Thymus (tissue), 14 donors: ENCODE measurements around the gene B9D1. TPM values are rescaled to one million over a fixed set of nuclear protein-coding genes. Genes with fewer than 3 reads are reported as not detected.

Experiments used
- DNase-seq, 9 donors: peaks; one replicate each; pipeline ENCODE4 v3.0.0-alpha.2; 2013; ENCODE audit warnings: low spot score in 9 of 9, low read depth in 6 of 9, missing footprints in 1 of 9
- H3K27ac ChIP-seq, 2 donors: one replicate each; pipeline ENCODE4 v1.5.1; 2013; ENCODE audit warnings: control low read depth in 1 of 2, low read depth in 1 of 2, low read length in 1 of 2, mild to moderate bottlenecking in 1 of 2, moderate library complexity in 1 of 2
- H3K27me3 ChIP-seq, 2 donors: one replicate each; pipeline ENCODE4 v1.5.1; 2013; ENCODE audit warnings: low read length in 1 of 2; ENCODE audit not compliant: control insufficient read depth in 2 of 2, insufficient read depth in 1 of 2
- H3K36me3 ChIP-seq, 2 donors: one replicate each; pipeline ENCODE4 v1.5.1; 2013; ENCODE audit warnings: low read length in 1 of 2, mild to moderate bottlenecking in 1 of 2, moderate library complexity in 1 of 2; ENCODE audit not compliant: control insufficient read depth in 2 of 2, insufficient read depth in 2 of 2
- H3K4me1 ChIP-seq, 2 donors: one replicate each; pipeline ENCODE4 v1.5.1; 2013; ENCODE audit warnings: low read length in 2 of 2; ENCODE audit not compliant: control insufficient read depth in 2 of 2, insufficient read depth in 2 of 2
- H3K4me3 ChIP-seq, 2 donors: one replicate each; pipeline ENCODE4 v1.5.1; 2013; ENCODE audit warnings: low read length in 2 of 2, control low read depth in 1 of 2, mild to moderate bottlenecking in 1 of 2
- H3K9me3 ChIP-seq, 2 donors: one replicate each; pipeline ENCODE4 v1.5.1; 2013; ENCODE audit warnings: low read length in 1 of 2, mild to moderate bottlenecking in 1 of 2; ENCODE audit not compliant: control insufficient read depth in 2 of 2, insufficient read depth in 1 of 2
- WGBS: extraction: QIAGEN DNeasy Blood & Tissue Kit; methylation state at CpG from one replicate; pipeline ENCODE4 v1.1.7; 2013; 5-methylcytosine and 5-hydroxymethylcytosine counted together
- long read RNA-seq, 10 donors: transcript quantifications; one replicate each; lab custom pipeline, GENCODE V29; 2026
- polyA plus RNA-seq: library from polyadenylated mRNA; stranded (reverse); fragments of 200-250 nt; gene quantifications from one replicate; pipeline ENCODE4 v1.2.3, GENCODE V29; 2013
- total RNA-seq: library from RNA; stranded (reverse); fragments of 120-200 nt; gene quantifications from one replicate; pipeline ENCODE4 v1.2.4, GENCODE V29; 2013
- donor health status: healthy.

The B9D1 gene, protein sequence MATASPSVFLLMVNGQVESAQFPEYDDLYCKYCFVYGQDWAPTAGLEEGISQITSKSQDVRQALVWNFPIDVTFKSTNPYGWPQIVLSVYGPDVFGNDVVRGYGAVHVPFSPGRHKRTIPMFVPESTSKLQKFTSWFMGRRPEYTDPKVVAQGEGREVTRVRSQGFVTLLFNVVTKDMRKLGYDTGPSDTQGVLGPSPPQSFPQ
- 5.4 TPM for total RNA-seq
- 6.4 TPM for polyA plus RNA-seq
- long read RNA-seq, donor 1, partial matches to known transcripts: 0 of 1 reads
- long read RNA-seq, donor 1, other reads (novel, unspliced or antisense): 0 of 1 reads
- long read RNA-seq, donor 2: 0 reads
- long read RNA-seq, donor 3, partial matches to known transcripts: 0 of 3 reads
- long read RNA-seq, donor 3, other reads (novel, unspliced or antisense): 0 of 3 reads
- long read RNA-seq, donor 4, partial matches to known transcripts: 0 of 2 reads
- long read RNA-seq, donor 4, other reads (novel, unspliced or antisense): 0 of 2 reads
- long read RNA-seq, donor 5, transcript B9D1-201 (7 exons, 908 nt): major isoform, 9 of 16 reads
- long read RNA-seq, donor 5, partial matches to known transcripts: 5 of 16 reads
- long read RNA-seq, donor 5, other reads (novel, unspliced or antisense): 0 of 16 reads
- long read RNA-seq, donor 6: 0 reads
- long read RNA-seq, donor 7, partial matches to known transcripts: 0 of 4 reads
- long read RNA-seq, donor 7, other reads (novel, unspliced or antisense): 0 of 4 reads
- long read RNA-seq, donor 8, partial matches to known transcripts: 0 of 2 reads
- long read RNA-seq, donor 8, other reads (novel, unspliced or antisense): 0 of 2 reads
- long read RNA-seq, donor 9, partial matches to known transcripts: 0 of 2 reads
- long read RNA-seq, donor 9, other reads (novel, unspliced or antisense): 0 of 2 reads
- long read RNA-seq, donor 10, partial matches to known transcripts: 0 of 1 reads
- long read RNA-seq, donor 10, other reads (novel, unspliced or antisense): 0 of 1 reads

DNA sequence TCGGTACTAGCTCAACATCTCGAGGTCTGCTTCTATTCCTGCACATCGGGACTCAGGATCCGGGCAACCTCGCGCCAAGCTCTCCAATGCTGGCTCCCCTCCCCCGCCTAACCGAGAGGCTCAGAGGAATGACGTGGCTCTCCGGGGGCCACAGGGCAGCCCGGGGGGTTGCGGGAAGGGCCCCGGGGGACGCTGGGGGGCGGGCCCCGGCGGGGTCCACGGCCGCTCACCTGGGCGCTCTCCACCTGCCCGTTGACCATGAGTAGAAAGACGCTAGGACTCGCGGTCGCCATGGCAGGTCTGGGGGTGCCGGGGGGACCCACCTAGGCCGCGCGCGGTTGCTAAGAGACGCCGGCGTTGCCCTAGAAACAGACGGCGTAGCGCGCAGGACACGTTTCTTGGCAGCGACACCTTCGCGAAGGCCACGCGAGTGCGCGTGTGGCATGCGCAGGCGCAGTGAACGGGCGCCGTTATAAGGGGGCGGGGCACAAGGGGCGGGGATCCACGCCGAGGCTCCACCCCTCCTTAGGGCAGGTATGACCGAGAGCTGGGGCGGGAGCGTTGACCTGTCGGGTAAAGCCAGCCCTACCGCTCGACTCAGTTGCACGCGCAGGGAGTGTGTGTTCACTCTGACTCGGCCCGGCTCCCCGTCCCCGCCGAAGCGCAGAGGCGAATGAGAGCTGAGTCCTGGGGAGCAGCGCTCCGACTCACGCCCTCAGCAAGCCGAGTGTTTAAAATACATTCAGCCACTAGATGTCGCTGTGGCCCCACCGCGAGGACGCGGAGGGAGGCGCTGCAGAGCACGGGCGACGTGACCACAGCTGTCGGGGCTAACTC is at the start of gene B9D1:
B9D1 (minus strand) TSS at position 447 of the 837 bp plus-strand sequence; CDS start at position 293, 154 bp downstream.
- peaks cover 11 to 59% of the 10 kb centered on the region in 2 donors for H3K27me3 ChIP-seq
- peaks cover 4 to 17% of the 10 kb centered on the region in 2 donors for H3K4me1 ChIP-seq
- peak; percentile 81 to 98 (median 87) for DNase-seq
- peak within 1 kb of the TSS in 1 of 2 donors; percentile 22 for H3K27ac ChIP-seq
- 1% methylated on average over 83 of the region's 83 CpGs for WGBS
- no peaks in the 10 kb centered on the region for H3K9me3 ChIP-seq
- no peaks in the 10 kb centered on the region for H3K36me3 ChIP-seq
- H3K4me3 ChIP-seq: peak within 1 kb of the TSS; percentile 54 to 56

DNA sequence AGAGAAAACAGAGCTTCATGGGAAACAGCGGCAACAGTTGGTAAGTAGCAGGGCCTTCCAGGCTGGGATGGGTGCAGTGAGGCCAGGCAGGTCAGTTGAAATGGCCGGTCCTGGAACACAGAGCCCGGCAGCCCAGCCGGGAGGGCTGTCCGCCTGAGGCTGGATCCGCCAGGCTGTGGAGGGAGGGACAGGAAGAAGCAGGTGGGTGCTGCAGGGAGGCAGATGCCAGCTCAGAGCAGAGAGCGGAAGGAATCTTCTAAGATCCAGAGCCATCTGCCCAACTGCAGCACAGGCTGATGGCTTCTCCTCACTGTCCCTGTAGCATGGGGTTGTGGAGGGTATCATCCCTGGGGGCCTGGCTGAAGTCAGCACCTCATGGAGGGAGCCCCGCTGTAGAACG is 49.1 kb upstream of the B9D1 start:
- Histone ChIP-seq H3K36me3 (no peaks in the 10 kb centered on the region), H3K4me3 (no peak overlapping the region), H3K4me1 (peaks cover 0 to 5% of the 10 kb centered on the region in 2 donors), H3K27ac (no peak overlapping the region), H3K9me3 (no peaks in the 10 kb centered on the region), H3K27me3 (peaks cover 0 to 15% of the 10 kb centered on the region in 2 donors)
- WGBS: 86% methylated on average over 9 of the region's 9 CpGs
- DNase-seq: no peak

DNA sequence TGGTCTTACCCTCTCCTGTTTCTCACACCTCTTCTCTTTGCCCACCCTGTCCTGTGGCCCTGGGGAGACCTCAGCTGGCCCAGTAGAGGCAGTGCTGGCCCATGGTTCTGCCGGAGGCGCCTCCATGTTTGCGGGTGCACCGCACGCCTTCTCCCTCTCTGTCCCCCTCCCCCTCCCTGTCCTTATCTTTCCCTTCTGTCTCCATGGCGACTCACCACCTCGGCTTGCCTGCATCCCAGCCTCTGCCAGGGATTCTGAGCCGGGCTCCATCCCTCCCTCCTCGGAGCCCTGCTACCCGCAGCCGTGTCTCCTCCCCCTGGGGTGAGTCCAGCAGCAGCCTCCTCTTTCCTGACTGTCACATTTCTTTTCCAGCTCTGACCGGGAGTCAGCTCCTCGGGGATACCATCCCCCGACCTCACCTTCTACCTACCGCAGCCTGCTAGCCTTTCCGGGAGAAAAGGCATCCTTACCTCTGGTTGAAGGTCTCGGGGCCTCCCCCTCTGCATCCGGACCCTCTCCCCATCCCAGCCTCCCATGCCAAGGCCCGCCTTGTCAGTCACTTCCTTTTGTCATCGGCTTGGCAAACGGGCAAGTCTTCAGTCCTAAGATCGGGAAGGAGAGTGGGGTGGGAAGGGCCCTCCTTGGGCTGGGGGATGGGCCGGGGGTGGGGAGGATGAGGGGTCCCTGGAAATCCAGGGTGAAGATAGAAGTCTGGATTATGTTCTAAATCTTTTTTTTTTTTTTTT is 48.5 kb upstream of the B9D1 start, which contains the start of gene RNF112:
RNF112 (plus strand) TSS at position 358 of the 746 bp plus-strand sequence; CDS start at position 535, 177 bp downstream.
- Histone ChIP-seq H3K9me3 (no peaks in the 10 kb centered on the region), H3K27me3 (peaks cover 0 to 15% of the 10 kb centered on the region in 2 donors)
- whole genome bisulfite sequencing: 76% methylated on average over 23 of the region's 23 CpGs

DNA sequence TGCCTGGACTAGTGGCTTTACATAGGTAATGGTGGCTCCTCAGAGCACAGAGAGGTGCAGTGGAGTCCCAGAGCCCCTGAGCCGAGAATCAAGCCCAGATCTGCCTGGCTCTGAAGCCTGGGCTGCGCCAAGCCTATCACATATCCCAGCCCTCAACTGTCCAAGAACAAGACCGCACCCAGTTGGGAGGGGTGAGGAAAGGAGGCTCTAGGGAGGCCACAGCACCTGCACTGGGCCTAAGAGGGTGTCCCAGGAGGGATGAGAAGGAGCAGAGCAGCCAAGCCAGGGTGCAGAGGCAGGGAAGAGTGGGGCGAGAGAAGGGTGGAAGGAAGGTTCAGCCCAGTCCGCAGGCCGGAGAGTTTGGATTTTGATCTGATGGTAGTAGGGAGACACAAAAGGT is 47.6 kb upstream of the B9D1 start:
- Histone ChIP-seq H3K9me3 (no peaks in the 10 kb centered on the region), H3K4me1 (peaks cover 0 to 5% of the 10 kb centered on the region in 2 donors), H3K4me3 (no peak overlapping the region), H3K27me3 (peaks cover 0 to 15% of the 10 kb centered on the region in 2 donors), H3K27ac (no peak overlapping the region), H3K36me3 (no peaks in the 10 kb centered on the region)
- WGBS: 94% methylated on average over 6 of the region's 6 CpGs
- no peak for DNase-seq

More for the DNA sequence above, 48.5 kb upstream of the B9D1 start, which contains the start of gene RNF112:
- Histone ChIP-seq H3K27ac (no peak within 1 kb of the TSS), H3K36me3 (no peaks in the 10 kb centered on the region), H3K4me3 (no peak within 1 kb of the TSS), H3K4me1 (peaks cover 0 to 5% of the 10 kb centered on the region in 2 donors)
- no peak for DNase-seq

DNA sequence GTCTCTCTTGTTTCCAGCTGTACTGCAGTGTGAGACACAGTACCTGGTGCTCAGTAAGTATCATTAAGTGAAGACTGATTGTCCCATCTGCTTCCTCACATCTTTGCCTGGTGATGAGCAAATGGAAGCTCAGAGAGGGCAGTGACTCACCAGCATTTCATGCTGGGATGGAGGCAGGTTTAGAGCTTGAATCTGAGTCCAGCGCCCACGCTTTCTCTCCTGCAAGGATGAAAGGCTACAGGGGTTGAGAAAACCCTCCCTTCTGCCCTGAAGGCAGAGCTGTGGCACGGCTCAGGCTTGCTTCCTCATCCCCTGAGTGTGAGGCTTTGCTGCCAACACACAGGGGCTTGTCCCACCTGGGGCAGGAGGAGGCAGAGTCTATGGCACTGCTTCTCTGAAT is 47.0 kb upstream of the B9D1 start:
- H3K4me1 ChIP-seq: peaks cover 0 to 5% of the 10 kb centered on the region in 2 donors
- peaks cover 0 to 15% of the 10 kb centered on the region in 2 donors for H3K27me3 ChIP-seq
- no peaks in the 10 kb centered on the region for H3K36me3 ChIP-seq
- H3K27ac ChIP-seq: no peak overlapping the region
- H3K9me3 ChIP-seq: no peaks in the 10 kb centered on the region
- H3K4me3 ChIP-seq: no peak overlapping the region
- DNase-seq: no peak
- 71% methylated on average over 3 of the region's 3 CpGs for WGBS

DNA sequence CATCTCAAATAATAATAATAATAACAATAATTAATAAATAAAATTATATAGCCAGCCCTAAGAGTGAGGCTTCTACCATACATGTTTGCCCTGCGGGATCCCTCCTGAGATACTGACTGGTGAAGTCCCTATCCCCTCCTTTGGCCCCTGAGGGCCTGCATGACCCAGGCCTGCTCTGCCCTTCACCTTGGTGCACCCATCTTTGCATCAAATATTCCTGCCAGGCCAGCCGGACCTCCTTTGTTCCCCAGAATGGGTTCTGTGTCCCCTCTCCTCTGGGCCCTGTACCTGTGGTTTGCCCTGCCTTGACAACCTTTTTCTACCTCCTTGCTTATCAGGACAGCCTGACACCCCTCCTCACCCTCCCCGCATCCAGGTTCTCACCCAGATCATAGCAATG is 46.5 kb upstream of the B9D1 start:
- Histone ChIP-seq H3K9me3 (no peaks in the 10 kb centered on the region), H3K27ac (no peak overlapping the region), H3K4me1 (peaks cover 0 to 5% of the 10 kb centered on the region in 2 donors), H3K4me3 (no peak overlapping the region), H3K27me3 (peaks cover 0 to 15% of the 10 kb centered on the region in 2 donors), H3K36me3 (no peaks in the 10 kb centered on the region)
- WGBS: 99% methylated on average over 3 of the region's 3 CpGs
- no peak for DNase-seq

DNA sequence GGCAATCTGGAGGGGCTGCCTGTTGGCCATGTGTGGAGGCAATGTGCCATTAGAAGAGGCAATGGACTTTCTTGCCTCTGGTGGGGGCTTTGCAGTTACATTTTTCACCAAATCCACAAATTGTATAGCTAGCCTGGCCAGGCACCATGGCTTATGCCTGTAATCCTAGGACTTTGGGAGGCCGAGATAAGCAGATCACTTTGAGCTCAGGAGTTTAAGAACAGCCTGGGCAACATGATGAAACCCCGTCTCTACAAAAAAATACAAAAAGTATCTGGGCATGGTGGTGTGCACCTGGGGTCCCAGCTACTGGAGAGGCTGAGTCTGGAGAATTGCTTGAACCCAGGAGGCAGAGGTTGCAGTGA is 45.8 kb upstream of the B9D1 start:
- no peak for DNase-seq
- Histone ChIP-seq H3K27ac (no peak overlapping the region), H3K36me3 (no peaks in the 10 kb centered on the region), H3K9me3 (no peaks in the 10 kb centered on the region), H3K4me1 (peaks cover 0 to 5% of the 10 kb centered on the region in 2 donors), H3K27me3 (peaks cover 0 to 15% of the 10 kb centered on the region in 2 donors), H3K4me3 (no peak overlapping the region)
- 98% methylated on average over 2 of the region's 2 CpGs for WGBS
